ENCODE results near the gene BMERB1.

BMERB1 gene

DNA sequence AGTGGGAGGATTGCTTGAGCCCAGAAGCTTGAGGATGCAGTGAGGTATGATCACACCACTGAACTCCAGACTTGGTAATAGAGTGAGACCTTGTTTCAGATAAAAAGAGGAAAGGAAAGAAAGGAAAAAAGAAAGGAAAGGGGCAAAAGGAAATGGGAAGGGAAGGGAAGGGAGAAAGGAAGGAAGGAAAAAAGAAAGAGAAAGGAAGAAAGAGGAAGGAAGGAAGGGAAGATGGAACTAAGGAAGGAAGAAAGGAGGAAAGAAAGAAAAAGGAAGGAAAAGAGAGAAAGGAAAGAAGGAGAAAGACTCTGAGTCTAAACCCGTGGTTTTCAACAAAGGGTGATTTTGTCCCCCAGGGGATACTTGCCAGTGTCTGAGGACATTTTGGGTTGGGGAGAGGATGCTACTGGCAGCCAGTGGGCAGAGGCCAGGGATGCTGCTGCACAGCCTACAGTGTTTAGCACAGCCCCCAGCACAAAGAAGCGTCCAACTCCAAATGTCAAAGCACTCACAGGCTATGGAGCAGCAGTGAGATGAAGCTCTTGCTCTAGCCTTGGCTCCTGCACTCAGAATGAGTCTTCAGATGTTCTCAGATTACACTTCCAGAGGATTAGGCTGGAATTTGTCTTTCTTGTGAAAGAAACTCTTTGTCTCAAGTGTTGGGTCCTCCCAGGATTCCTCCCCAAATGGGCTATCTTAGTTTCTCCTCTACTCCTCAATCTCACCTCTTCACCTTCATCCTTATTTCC lies 64.2 kb downstream of the BMERB1 start:
- DNase-seq (ENCODE audit: low read depth), result no peak

DNA sequence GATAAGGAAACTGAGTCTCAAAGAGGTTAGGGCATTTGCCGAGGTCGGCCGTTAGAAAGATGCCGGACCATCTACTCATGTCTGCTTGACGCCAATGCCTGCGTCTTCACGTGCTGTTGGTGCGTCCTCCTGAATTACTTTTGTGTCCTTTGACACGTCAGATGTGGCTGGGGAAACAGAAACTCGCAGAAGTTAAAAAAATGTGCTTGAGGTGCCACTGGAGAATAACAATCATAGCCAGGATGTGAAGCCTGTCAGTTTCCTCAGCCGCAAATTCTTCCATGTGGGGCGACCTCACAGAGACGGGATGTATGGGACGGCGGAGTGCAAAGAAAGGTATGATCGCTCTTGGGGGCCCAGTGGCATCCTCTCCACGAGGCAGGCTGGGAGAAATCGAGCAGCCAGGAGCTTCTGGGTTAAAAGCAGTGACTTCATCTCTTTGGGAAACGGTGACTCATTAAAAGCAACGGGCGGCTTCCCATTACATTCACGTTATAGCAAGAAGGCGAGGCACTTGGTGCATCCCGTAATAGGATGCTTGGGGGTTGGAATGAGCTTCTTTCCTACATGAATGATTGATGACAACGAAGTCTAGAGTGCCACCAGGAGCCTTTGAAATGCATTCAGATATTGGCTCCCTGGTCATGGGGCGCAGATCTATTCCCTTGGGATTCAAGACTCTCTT lies 67.8 kb downstream of the BMERB1 start:
- peak; percentile 86 for DNase-seq (ENCODE audit: low read depth)

DNA sequence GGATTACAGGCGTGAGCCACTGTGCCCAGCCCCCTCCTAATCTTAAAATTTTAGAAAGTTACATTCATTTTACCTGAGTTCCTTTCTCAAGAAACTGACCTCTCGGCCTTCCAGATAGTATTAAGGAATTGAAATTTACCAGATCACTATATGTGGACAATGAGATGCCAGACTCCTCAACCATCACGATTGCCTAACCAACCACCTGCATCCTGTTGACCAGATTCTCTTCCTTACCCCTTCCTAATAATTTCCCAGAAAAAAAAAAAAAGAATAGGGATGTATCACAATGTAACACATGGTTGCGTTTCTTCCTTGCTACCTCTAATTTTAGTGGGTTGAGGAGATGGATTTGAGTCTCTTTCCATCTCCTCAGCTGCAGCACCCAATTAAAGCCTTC lies 72.1 kb downstream of the BMERB1 start:
- no peak for DNase-seq (ENCODE audit: low read depth)

DNA sequence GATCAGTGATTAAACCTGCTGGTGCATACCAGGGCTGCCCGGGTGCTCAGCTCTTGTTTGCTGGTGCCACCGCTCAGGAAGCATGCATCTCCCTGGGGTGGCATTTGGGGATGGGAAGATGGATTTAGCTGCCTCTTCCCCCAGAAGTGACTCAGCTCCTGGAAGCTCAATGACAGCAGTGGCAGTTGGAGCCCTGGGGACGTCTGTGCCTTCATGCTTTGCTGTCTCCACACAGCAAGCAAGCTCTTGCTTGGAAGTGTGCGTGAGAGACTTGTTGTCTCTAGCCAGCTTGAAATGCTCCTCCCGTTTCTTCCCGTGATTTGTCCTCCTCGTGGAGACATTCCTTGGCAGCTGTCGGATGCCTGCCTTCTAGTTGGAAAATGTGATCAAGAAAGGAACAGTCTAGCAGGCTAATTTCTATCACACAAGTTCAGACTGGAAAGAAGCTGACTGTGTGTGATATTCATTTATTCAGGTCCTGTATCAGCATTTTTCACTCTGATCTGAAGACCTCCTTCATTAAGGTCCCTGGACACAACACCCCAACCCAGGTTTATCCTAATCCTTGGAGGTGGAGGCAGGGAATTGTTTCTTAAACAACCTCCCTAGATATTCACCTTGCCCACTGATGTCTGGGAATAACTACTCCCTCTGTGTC lies 73.0 kb downstream of the BMERB1 start:
- no peak for DNase-seq (ENCODE audit: low read depth)

DNA sequence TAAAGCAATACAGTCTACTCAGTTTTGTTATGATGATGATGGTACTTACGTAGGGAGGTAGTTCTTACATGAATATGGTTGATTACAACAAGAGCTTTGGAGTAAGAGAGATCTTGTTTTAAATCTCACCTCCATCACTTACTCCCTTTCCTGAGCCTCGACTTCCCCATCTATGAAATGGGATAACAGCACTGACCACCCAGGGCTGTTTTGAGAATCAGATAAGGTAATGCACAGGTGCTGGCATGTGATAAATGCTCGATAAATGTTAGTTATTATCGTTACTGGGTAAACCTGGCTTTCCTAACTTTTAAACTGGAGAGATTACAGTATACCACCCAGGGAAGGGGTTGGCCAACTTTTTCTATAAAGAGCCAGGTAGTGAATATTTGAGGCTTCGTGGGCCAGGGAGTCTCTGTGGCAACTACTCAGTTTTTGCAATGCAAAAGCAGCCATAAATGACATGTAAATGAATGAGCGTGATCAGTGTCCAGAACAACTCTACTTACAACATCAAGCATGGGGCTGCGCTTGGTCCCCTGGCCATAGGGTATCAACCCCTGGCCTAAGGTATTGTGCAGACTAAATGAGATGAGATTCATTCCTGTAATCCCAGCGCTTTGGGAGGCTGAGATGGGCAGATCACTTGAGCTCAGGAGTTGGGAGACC lies 73.7 kb downstream of the BMERB1 start:
- no peak for DNase-seq (ENCODE audit: low read depth)

DNA sequence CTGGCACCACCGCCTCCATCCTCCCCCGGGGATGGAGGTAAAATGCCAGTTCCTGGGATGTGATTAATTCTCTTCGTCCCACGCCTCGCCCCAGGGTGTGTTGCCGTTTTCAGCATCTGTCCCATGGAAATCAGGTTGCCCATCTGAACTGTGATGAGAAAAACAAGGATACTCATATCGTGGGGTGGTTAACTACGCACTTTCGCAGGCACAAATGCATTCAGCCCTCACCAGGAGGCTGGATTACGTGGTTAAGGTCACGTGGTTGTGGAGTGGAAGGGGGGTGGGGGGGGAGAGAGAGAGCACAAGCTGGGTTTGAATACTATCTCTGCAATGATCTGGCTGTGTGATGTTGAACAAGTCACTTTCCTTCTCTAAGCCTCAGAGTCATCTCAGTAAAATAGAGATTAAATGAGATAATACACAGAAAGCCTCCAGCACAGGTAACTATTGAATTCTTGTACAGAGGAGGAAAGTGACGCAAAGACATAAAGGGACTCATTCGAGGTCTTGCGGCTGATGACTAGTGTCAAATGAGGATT lies 74.7 kb downstream of the BMERB1 start:
- no peak for DNase-seq (ENCODE audit: low read depth)

DNA sequence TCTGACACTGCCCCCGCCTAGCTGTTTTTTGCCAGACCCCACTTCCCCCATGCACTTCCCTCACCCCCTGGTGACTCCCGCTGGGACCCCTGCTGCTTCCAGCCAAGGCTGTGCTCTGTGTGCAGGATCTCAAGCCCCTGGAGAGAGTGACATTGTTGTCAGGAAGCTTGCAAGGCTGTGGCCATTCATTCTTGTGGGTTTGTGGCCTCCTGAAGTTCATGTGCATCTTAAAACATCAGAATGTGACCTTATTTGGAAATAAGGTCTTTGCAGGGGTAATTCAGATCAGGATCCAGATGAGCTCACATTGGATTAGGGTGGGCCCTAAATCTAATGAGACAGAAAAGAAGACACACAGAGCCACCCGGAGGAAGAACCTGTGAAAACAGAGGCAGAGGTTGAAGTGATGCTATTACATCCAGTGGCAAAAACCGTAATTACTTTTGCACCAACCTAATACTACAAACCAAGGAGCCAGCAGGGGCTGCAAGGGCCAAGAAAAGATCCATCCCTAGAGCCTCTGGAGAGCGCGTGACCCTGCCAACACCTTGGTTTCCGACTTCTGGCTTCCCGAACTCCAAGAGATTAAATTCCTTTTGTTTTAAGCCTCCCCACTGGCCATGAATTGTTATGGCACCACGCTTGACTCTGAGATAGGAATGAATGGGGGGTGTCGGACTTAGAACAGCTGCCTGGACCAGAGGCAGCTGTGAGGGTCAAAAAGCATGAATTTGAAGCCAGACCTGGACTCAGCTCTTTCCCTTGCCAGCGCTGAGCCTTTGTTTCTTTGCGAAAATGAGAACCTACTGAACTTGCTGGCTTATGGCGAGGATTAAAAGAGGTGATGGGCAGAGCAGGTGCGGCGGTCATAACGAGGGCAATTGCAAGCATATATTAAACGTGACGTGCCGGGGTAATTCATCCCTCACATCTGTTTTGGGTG lies 75.5 kb downstream of the BMERB1 start:
- DNase-seq (ENCODE audit: low read depth), result no peak

DNA sequence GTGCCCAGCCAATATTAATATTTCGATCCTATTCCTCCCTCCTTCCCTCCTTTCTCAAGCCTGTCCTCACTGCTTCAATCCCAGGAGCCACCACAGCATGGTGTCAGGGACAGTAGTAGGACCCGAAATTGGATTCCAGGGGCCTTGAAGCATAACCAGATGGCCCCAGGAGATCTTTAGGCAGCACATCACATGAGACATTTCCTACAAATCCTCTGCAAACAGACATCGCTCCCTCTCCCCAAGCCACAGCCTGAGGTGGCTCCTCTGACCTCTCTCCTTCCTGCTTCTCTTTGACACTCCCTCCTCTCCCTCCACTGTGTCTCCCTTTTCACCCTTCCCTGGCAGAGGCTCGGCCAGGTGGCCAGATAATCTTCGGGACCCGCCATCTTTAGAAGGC lies 76.6 kb downstream of the BMERB1 start:
- no peak for DNase-seq (ENCODE audit: low read depth)

DNA sequence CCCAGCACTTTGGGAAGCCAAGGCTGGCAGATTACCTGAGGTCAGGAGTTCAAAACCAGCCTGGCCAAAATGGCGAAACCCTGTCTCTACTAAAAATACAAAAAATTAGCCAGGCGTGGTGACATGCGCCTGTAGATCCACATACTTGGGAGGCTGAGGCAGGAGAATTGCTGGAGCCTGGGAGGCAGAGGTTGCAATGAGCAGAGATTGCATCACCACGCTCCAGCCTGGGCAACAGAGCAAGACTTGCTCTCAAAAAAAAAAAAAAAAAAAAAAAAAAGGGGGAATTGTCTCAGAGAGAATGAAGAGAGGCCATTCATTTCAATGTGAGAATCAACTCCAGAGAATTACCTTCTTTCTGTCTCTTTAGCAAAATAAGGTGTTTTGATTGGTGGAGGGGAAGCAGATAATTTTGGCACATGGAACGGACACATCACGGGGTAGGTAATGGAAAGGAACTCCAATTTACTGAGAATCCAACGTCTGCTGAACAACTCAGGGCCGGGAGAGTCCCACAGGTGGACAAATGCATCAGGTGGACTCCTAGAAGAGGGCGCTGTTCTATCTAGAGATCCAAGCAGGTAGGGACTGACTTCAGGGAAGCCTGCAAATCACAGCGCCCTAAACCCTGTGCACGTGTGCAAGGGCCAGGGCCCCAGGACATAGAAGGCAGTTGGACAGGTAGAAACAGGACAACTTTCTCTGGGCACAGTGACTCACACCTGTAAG lies 77.5 kb downstream of the BMERB1 start:
- no peak for DNase-seq (ENCODE audit: low read depth)

DNA sequence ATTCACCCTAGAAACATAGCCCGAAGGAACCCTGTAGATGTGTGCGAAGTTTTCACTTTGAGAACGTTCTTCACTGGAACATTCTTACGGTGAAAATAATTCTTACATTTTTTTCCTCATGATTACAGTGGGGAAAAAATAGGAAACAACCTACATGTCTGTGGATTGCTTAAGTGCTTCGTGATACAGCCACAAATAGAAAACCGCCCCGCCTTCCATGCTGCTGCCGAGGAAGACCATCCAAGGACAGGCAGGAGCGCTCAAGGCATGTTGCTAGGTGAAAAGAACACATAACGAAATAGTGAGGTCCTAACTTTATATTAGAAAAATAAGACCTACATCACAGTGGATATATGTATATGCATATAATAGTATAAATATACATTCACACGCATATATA lies 78.8 kb downstream of the BMERB1 start:
- no peak for DNase-seq (ENCODE audit: low read depth)

DNA sequence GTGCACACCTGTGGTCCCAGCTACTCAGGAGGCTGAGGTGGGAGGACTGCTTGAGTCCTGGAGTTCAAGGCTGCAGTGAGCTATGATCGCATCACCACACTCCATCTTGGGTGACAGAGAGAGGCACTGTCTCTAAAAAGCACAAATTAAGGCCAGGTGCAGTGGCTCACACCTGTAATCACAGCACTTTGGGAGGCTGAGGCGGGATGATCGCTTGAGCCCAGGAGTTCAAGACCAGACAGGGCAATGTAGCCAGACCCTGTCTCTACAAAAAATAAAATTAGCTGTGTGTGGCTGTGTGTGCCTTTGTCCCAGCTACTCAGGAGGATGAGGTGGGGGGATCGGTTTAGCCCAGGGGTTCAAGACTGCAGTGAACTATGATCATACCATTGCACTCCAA lies 81.6 kb downstream of the BMERB1 start:
- no peak for DNase-seq (ENCODE audit: low read depth)

DNA sequence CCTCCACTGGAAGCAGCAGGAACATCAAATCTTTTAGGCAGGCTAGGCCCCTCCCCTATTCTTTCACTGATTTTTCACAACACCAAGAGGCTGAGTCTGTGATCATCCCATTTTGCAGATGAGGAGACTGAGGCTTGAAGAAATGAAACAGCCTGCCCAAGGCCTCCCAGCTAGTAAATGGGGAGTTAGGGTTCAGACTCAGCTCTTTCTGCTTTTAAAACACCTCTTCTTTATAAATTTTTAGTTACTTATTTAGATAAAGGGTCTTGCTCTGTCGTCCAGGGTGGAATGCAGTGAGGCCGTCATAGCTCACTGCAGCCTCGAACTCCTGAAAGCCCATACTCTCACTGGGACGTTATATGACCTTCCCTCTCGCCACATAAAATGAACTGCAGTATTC lies 82.2 kb downstream of the BMERB1 start:
- no peak for DNase-seq (ENCODE audit: low read depth)

DNA sequence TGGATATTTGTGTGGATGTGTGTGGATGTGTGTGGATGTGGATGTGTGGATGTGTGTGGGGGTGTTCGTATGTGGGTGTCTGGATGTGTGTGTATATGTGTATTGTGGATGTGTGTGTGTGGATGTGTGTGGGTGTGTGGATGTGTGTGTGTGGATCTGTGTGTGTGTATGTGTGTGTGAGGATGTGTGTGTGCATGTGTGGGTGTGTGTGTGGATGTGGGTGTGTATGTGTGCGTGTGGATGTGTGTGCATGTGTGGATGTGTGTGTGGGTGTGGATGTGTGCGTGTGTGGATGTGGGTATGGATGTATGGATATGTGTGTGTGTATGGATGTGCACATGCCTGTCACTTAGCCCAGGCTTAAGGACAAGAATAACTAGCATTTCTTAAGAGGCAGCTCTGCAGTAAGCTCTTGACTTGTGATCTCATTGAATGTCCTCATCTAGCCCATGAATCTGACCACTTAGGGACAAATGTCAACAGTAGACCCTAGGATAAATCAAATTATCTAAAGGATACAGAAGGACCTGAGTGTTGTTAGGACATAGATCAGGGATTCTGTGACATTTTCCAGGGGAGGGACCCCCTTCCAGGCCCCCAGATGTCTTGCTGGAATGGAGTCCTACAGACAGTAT lies 83.5 kb downstream of the BMERB1 start:
- no peak for DNase-seq (ENCODE audit: low read depth)

DNA sequence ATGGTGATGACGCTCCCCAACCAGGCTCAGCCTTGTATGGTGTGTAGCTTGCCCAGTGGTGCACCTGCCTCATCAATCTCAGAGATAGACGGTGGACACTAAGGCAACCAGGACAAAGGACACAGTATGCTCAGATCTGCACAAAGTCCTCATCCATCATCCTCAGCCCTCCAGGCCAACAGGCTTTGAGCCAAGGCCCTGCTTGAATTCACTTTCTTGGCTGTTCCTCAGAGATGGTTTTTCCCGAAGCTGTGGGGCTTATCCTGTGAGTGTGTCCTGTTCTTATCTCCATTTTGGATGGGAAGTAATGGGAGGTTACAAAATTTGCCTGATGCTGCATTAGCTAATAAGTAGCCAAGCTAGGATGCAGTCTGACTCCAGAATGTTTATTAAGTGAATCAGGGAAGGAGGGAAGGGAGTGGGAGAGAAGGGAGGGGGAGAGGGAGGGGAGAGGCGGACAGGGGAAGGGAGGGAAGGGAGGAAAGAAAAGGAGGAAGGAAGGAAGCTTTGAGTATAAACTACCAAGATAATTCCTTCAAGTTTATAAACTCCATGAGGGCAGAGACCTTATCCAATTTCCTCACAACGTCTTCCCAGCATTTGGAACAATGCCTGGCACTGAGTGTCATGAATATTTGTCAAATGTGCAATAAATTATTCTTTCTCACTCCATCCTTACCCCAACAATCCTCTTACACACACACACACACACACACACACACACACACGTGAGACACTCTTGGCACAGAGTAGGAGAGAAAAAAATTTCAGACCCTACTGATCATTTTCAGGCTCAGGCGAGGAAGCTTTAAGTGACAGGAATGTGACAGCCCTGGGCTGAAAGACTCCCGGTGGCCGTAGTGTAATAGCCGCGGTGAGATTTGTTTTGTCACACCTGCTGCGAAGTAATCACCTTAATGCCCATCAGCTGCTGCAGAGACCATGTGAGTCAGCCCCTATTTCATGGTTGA lies 84.3 kb downstream of the BMERB1 start:
- no peak for DNase-seq (ENCODE audit: low read depth)

DNA sequence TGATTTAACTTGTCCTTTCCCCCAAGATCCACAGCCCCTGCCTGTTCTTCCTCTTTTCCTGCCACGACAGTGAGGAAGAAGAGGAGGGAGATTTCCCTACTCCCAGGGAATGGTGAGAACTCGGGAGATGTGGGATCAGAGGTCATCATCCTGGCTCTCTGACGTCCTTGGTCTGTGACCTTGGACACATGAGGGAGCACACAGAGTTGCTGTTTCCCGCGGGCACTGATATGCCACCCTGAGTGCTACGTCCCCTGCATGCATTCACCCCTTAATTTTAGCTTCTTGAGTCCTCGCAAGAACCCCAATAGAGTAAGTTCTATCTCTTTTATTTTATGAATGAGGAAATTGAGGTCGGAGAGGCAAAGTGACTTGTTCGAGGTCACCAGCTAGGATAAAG lies 85.4 kb downstream of the BMERB1 start:
- DNase-seq (ENCODE audit: low read depth), result no peak

DNA sequence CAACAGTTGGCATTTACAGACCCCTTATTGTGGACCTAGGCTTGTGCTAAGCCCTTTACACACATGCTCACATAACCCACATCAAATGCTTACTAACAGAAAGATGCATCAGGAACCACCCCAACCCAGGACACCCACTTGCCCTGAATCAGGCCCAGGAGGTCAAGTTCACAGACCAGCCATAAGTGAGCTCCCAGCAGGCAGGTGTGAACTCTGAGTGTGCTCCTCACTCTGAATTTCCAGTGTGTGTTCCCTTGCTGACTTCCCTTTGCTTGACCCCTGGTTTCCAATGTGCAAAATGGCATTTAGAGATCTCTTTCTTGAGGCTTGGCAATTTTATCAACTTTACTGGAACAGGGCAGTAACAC lies 87.0 kb downstream of the BMERB1 start:
- no peak for DNase-seq (ENCODE audit: low read depth)

DNA sequence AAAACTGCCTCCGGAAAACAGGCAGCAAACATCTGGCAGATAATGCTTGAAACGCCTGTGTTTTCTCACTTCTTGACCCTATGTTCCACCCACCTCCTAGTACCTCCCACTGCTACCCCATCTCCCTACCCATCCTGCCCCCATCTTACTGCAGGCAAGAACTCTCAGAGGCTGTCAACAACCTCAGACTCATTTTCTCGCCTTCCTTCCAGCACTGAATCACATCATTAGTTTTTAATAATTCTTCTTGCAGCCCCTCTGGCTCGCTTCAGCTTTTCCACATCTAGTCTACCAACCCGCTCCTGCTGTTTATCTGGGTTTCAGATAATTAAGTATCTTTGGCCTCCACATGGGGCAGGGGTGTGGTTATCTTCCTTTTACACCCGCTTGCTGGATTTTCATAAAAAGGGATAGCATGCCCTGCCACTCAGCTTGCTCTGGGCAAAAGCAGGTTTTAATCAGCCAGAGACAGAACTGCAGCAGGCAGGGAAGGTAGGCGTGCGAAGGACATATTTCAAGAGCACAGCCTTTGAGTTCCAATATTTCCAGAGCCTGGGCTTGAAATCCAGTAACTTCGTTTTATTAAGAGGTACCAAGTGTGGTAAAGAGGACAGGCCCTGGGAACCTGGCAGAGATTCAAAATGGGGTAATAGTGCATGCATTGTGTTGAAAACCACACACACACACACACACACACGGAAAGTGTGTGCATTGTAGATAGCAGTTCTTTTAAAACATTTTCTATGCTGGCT lies 87.5 kb downstream of the BMERB1 start:
- no peak for DNase-seq (ENCODE audit: low read depth)

DNA sequence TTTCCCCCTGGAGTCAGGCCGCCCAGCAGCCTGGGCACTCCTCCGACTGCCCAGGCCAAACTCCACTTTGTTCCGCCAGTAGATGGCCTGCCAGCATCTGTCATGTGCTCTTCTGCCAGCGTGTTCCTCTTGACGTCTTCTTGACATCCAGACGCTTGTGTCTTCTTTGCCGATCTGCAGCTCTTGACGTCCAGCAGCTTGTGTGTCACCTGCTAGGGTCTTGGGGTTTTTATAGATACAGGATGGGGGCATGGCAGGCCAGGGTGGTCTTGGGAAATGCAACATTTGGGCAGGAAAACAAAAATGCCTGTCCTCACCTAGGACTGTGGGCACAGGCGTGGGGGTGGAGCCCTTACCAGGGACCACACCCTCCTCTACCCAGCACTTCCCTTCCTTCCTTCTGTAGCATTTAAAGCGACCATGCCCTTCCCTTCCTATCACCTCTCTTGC lies 88.7 kb downstream of the BMERB1 start:
- DNase-seq (ENCODE audit: low read depth), result no peak
